ENCODE data around the gene DIAPH2. TPM values are rescaled to one million over a fixed set of nuclear protein-coding genes. Genes with fewer than 3 reads are reported as not detected.
"Not testable (repeated sequence)": the region's sequence is repeated elsewhere in the genome, so short reads cannot be mapped to it uniquely, and the experiment has no call there.

The DIAPH2 gene
- total RNA-seq, 4 donors from 2014 or later, result 41.8 to 64.5 (median 54.5) TPM

DNA sequence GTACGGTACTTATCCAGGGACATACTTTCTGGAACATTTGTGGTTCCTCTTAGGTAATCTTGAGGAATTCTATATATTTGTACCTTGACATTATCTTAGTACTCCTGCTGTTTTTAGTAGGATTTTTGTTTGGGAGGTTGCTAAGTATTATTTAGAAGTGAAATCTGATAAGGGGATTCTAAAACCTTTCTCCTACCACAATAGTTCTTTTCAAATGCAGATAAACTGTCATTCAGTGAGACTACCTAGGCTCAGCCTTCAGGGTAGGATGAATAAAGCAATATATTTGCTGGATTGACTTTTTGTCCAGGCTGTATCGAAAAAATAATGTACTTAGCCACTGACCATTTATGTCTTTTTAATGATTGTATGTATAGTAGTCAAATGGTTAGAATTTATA lies 25.4 kb downstream of the DIAPH2 start:
- Histone ChIP-seq H3K36me3 (no peaks in the 10 kb centered on the region), H3K27ac (replicated peaks in 1 of 4) (no peak overlapping the region), H3K4me1 (peaks cover 0 to 34% (median 11%) of the 10 kb centered on the region in 4 donors), H3K9me3 (no peaks in the 10 kb centered on the region), H3K27me3 (no peaks in the 10 kb centered on the region), H3K4me3 (no peak overlapping the region)
- TF ChIP-seq EP300 (IDR thresholded peaks at IDR 0.05) (no peak), POLR2A (IDR thresholded peaks at IDR 0.05; ENCODE audit: low read depth) (no peak), POLR2AphosphoS5 (IDR thresholded peaks at IDR 0.05) (no peak)
- TF ChIP-seq, protein P1, sequence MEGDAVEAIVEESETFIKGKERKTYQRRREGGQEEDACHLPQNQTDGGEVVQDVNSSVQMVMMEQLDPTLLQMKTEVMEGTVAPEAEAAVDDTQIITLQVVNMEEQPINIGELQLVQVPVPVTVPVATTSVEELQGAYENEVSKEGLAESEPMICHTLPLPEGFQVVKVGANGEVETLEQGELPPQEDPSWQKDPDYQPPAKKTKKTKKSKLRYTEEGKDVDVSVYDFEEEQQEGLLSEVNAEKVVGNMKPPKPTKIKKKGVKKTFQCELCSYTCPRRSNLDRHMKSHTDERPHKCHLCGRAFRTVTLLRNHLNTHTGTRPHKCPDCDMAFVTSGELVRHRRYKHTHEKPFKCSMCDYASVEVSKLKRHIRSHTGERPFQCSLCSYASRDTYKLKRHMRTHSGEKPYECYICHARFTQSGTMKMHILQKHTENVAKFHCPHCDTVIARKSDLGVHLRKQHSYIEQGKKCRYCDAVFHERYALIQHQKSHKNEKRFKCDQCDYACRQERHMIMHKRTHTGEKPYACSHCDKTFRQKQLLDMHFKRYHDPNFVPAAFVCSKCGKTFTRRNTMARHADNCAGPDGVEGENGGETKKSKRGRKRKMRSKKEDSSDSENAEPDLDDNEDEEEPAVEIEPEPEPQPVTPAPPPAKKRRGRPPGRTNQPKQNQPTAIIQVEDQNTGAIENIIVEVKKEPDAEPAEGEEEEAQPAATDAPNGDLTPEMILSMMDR (IDR thresholded peaks at IDR 0.05), result no peak
- DNase-seq (ENCODE audit: extremely low spot score), result no peak
- 84% methylated on average over 2 of the region's 2 CpGs for WGBS
- intact Hi-C loops (cut with DNase I), result no loop called here

DNA sequence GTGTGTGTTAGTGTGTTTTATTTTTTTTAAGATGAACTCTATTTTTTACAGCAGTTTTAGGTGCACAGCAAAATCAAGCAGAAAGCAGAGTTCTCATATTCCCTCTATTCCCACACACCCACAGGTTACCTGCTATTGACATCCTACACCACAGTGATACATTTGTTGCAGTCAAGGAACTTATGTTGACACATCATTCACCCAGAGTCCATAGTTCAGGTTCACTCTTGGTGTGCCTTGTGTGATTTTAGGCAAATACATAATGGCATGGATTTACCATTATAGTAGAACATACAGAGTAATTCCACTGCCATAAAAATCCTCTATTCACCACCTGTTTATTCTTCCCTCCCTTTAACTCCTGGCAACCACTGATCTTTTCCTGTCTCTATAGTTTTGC lies 28.7 kb downstream of the DIAPH2 start:
- no peak for DNase-seq (ENCODE audit: extremely low spot score)
- no peaks in the 10 kb centered on the region for H3K27me3 ChIP-seq
- H3K9me3 ChIP-seq, result no peaks in the 10 kb centered on the region
- no peak overlapping the region for H3K4me3 ChIP-seq
- no peaks in the 10 kb centered on the region for H3K36me3 ChIP-seq
- no peak overlapping the region for H3K27ac ChIP-seq (replicated peaks in 1 of 4)
- H3K4me1 ChIP-seq, result peaks cover 0 to 26% (median 4%) of the 10 kb centered on the region in 4 donors
- intact Hi-C loops (cut with DNase I), result no loop called here
- TF ChIP-seq EP300 (IDR thresholded peaks at IDR 0.05), result no peak
- TF ChIP-seq, protein P1 (IDR thresholded peaks at IDR 0.05), result no peak
- no peak for TF ChIP-seq POLR2AphosphoS5 (IDR thresholded peaks at IDR 0.05)
- no peak for TF ChIP-seq POLR2A (IDR thresholded peaks at IDR 0.05; ENCODE audit: low read depth)

DNA sequence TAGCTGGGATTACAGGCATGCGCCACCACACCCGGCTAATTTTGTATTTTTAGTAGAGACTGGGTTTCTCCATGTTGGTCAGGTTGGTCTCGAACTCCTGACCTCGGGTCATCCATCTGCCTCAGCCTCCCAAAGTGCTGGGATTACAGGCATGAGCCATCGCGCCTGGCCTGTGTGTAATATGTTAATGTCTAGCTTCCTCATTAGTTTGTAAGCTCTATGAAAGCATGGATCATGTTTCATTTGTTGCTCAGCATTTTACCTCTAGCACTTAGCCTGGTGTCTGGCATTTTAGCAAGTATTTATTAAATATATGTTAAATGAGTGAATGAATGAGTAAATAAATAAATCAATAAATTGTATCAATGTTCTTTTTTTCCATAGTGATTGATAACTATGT lies 29.8 kb downstream of the DIAPH2 start:
- H3K9me3 ChIP-seq; H3K36me3 ChIP-seq; H3K27me3 ChIP-seq; intact Hi-C loops (cut with DNase I); H3K4me3 ChIP-seq; H3K27ac ChIP-seq (replicated peaks in 1 of 4); DNase-seq (ENCODE audit: extremely low spot score): not testable (repeated sequence)
- 79% methylated on average over 6 of the region's 6 CpGs for WGBS
- peaks cover 0 to 24% (median 4%) of the 10 kb centered on the region in 4 donors for H3K4me1 ChIP-seq

DNA sequence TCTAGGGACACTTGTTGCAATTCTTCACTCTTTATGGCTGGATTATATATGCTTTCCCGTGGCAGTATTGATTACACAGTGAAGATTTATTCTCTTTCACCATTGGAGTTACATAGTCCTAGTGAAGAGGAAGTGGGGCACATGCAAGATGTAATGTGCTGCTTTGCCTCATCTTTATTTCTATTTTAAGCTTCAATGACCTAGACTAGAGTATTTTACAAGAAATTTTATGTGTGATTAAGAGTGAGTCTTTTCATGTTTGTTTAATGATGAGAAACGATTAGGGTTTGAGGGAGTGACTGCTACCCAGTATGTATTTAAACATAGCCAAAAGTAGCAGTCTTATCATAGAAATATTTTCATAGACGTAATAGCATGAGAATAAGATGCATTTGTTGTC lies 30.8 kb downstream of the DIAPH2 start:
- H3K4me1 ChIP-seq, result peaks cover 0 to 24% (median 4%) of the 10 kb centered on the region in 4 donors
- TF ChIP-seq, protein P1 (IDR thresholded peaks at IDR 0.05), result no peak
- TF ChIP-seq POLR2A (IDR thresholded peaks at IDR 0.05; ENCODE audit: low read depth) (no peak), EP300 (IDR thresholded peaks at IDR 0.05) (no peak), POLR2AphosphoS5 (IDR thresholded peaks at IDR 0.05) (no peak)
- H3K9me3 ChIP-seq, result no peaks in the 10 kb centered on the region
- DNase-seq (ENCODE audit: extremely low spot score), result no peak
- 43% methylated on average over 3 of the region's 3 CpGs for WGBS
- H3K36me3 ChIP-seq, result no peaks in the 10 kb centered on the region
- intact Hi-C loops (cut with DNase I), result no loop called here
- H3K27ac ChIP-seq (replicated peaks in 1 of 4), result no peak overlapping the region
- H3K4me3 ChIP-seq, result no peak overlapping the region
- no peaks in the 10 kb centered on the region for H3K27me3 ChIP-seq

DNA sequence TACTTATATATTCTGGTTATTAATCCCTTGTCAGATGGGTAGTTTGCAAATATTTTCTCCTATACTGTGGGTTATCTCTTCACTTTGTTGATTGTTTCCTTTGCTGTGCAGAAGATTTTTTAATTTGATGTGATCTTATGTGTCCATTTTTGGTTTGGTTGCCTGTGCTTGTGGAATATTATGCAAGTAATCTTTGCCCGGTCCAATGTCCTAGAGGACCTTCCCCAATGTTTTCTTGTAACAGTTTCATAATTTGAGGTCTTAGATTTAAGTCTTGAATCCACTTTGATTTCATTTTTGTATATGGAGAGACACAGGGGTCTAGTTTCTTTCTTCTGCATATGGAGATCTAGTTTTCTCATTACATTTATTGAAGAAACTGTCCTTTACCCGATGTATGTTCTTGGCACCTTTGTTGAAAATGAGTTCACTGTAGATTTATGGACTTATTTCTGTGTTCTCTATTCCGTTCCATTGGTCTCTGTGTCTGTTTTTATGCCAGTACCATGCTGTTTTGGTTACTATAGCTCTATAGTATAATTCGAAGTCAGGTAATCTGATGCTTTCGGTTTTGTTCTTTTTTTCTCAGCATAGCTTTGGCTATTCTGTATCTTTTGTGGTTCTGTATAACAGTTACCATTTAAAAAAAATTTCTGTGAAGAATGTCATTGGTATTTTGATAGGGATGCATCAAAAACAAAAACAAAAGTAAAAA lies 34.7 kb downstream of the DIAPH2 start:
- Histone ChIP-seq H3K27ac (replicated peaks in 1 of 4) (no peak overlapping the region), H3K9me3 (no peaks in the 10 kb centered on the region), H3K4me1 (peaks cover 0 to 22% (median 2%) of the 10 kb centered on the region in 4 donors), H3K36me3 (no peaks in the 10 kb centered on the region), H3K27me3 (no peaks in the 10 kb centered on the region), H3K4me3 (no peak overlapping the region)
- no peak for DNase-seq (ENCODE audit: extremely low spot score)
- 81% methylated on average over 5 of the region's 5 CpGs for WGBS
- intact Hi-C loops (cut with DNase I), result no loop called here
- TF ChIP-seq POLR2A (IDR thresholded peaks at IDR 0.05; ENCODE audit: low read depth), result no peak
- TF ChIP-seq, protein P1 (IDR thresholded peaks at IDR 0.05), result no peak
- TF ChIP-seq EP300 (IDR thresholded peaks at IDR 0.05), result no peak
- TF ChIP-seq POLR2AphosphoS5 (IDR thresholded peaks at IDR 0.05), result no peak

Data from esophagus muscularis mucosa (tissue), 4 donors.